C1 segment of cervical spinal cord (tissue), 14 donors: ENCODE data around the gene PCYT1A.
A peak's percentile ranks its signal among the peaks of the same experiment; 100 is the strongest.
"Not testable (repeated sequence)": the region's sequence is repeated elsewhere in the genome, so short reads cannot be mapped to it uniquely, and the experiment has no call there.

Source experiments
- DNase-seq, 14 donors: peaks; one replicate each; lab custom pipeline; 2025; lab: John Stamatoyannopoulos, UW

PCYT1A gene

GRCh38 chr3:196215493-196216020, 72.0 kb downstream of the PCYT1A start:
- DNase-seq = no peak

- DNase-seq = no peak
These were observed 72.6 kb downstream of the PCYT1A start for GRCh38 chr3:196214783-196215441.

DNA sequence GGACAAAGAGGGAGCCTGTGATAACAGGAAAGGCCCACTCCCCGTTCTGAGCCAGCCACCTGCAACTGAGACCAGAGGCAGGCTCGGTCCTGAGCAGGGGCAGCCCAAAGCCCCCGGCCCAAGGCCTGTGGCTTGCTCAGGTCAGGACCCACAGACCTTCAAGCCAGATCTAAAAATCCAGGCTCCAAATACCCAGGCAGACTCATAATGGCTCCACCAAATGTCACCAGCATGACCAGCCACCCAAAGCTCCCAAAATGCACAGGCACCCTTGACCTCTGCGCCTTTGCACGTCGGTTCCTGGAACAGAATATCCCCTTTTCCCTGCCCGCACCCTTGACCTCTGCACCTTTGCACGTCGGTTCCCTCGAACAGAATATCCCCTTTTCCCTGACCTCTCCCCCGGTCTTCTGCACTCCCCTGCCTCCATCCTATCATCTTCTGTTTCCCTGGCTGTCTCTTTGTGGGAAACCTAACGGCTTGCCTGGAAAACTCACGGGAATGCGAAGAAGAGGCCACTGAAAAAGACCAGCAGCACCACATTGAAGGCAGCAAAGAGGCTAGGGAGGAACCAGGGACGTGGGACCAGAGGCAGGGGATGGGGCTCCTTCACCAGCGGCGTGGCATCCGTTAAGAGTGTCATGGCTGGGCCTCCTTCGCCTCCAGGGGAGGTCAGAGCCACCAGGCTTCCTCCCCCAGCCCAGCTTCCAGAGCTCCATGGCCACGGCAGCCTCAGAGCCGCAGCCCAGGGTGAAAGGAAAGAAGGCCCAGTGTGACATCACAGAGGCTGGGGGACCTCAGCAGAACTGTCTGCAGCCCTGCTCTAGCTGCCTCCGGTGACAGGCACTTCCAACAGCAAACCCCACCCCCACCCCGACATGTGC, 76.6 kb downstream of the PCYT1A start, which contains the start of gene ZDHHC19:
Gene ZDHHC19, minus strand, starts transcription at position 728 of the 884 bp plus-strand sequence. Its CDS starts 85 bp downstream, at position 643.
- DNase-seq = no peak

DNA sequence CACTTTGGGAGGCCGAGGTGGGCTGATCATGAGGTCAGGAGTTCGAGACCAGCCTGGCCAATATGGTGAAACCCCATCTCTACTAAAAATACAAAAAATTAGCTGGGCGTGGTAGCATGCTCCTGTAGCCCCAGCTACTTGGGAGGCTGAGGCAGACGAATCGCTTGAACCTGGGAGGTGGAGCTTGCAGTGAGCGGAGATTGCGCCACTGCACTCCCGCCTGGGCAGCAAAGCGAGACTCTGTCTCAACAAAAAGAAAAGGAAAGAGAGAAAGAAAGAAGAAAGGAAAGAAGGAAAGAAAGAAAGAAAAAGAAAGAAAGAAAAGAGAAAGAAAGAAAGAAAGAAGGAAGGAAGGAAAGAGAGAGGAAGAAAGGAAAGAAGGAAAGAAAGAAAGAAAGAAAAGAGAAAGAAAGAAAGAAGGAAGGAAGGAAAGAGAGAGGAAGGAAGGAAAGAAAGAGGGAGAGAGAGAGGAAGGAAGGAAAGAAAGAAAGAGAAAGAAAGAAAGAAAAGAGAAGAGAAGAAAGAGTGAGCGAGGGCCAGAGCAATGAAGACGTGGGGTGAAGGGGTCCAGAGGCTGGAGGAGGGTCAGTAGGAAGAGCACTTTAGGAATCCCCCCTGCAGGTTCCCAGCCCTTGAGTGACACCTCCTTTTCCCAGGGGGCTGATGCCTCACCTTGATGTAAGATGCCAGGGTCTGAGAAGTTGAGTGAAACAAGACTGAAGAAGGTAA, 77.4 kb downstream of the PCYT1A start:
- DNase-seq = not testable (repeated sequence)

DNA sequence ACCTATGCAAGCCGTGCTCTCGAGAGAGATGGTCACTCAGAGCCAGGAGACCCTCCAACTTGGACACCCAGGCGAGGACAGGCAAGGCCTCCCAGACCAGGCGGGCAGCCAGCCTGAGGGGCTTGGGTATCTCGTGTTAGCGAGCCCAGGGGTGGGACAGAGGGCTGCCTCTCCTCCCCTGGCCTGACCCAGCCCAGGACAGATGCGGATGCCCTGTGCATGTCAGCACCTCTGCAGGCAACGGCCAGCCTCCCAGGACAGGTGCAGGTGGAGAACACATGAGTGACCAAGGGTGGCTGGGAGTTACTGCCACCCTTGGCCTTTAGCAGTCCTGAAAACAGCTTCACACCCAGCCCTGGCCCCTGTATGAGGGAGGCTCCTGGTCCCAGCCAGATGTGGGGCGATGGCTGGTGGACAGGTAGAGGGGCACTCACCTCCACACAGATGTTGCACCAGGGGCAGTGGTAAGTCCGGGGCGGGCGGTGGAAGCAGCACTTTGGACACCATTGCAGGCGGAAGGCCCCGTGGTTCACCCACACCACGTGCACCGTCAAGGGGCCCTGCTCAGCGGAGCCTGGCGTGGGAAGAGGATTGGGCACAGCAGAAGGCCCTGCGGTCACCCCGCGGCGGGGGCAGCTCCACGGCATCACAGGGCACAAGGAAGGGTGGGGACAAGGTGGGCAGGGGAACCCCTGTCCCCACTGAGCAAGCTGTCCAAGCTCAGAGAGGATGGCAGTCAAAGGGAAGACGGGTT, 78.4 kb downstream of the PCYT1A start:
- DNase-seq = no peak

DNA sequence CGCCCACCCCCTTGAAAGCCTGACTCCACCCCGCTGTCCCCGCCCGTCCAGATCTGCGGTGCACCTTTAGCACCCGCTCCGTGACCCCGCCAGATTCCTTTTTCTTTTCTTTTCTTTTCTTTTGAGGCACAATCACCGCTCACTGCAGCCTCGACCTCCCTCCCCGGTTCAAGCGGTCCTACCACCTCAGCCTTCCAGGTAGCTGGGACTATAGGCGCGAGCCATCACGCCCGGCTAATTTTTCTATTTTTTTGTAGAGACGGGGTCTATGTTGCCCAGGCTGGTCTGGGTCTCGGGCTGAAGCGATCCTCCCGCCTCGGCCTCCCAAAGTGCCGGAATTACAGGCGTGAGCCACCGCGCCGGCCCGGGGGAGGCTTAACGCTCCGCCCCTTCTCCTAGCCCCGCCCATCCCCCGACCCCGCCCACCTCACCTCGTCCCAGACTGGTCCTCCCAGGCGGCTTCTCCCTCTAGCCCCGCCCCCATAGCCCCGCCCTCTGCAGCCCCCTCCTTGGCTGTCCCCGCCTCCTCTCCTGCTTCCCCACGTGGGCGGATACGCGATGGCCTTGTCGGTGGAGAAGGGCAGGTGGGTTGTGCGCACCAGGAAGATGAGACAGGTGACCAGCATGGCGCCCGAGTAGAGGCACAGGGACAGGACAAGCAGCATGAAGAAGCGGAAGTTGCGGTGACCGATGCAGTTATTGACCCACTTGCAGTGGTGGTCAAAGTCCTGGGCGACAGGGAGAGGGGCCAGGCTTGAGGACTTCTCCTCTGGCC, 79.5 kb downstream of the PCYT1A start:
- no peak for DNase-seq

DNA sequence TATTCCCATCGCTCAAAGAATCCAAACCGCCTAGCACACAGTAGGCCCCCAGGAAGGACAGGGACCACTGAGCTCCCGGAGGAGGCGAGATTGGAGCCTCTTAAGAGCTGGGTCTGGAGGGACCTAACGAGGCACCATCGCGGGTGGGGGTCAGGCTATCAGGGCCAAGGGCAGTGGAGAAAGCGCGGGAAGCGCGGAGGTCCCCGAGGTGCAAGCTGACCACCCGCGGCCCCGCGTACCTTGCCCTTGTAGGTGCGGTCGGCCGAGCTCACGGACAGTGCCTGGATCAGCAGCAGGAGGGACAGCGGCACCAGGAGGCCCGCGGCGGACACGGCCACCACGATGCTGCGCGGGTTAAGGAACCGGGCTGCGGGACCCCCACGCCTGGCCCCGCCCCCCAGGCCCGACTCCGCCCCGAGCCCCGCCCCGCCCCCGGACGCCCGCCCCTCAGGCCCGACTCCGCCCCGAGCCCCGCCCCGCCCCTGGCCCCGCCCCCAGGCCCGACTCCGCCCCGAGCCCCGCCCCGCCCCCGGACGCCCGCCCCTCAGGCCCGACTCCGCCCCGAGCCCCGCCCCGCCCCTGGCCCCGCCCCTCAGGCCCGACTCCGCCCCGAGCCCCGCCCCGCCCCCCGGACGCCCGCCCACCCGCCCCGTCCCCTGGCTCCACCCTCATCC, 80.2 kb downstream of the PCYT1A start:
- DNase-seq = no peak

- not testable (repeated sequence) for DNase-seq
These were observed 81.9 kb downstream of the PCYT1A start for GRCh38 chr3:196205442-196206205.

DNA sequence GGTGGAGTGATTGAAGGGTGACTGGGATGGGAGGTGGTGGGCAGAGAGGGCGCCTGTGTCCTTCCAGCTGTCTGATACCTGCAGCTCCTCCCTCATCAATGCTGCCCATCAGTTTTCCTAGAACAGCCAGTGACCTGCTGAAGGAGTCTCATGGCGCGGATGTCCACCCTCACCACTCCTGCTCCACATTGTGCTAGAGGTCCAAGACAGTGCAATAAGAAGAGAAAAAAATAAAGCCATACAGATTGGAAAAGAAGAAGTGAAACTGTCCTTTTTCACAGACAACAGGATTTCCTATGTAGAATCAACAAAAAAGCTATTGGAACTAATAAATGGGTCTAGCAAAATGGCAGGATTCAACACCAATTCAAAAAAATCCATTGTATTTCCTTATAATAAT, 83.7 kb downstream of the PCYT1A start:
- no peak for DNase-seq

DNA sequence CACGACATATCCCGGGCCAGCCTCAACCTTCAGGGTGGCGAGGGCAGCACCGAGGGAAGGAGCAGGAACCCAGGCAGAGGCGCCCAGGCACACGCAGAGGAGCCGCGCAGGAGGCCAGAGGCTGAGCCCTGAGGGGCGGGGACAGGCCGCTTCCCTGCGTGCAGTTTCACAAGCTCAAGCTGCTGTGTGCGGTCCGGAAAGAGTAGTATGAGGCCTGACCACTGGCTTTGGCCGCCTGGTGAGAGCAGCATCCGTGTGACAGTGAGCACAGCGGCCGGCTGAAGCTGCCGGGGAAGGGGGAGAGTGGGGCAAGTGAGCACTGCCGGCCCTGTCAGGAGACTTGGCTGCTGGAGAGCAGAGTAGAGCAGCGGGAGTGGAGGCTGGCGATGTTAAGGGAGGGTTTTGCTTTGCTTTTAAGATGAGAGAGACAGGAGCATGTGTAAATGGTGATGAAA, 85.0 kb downstream of the PCYT1A start:
- DNase-seq = peak in 8 of 14 donors; percentile 11 to 58 (median 28)

- DNase-seq = no peak
These were observed 88.5 kb downstream of the PCYT1A start for GRCh38 chr3:196198771-196199753.

DNA sequence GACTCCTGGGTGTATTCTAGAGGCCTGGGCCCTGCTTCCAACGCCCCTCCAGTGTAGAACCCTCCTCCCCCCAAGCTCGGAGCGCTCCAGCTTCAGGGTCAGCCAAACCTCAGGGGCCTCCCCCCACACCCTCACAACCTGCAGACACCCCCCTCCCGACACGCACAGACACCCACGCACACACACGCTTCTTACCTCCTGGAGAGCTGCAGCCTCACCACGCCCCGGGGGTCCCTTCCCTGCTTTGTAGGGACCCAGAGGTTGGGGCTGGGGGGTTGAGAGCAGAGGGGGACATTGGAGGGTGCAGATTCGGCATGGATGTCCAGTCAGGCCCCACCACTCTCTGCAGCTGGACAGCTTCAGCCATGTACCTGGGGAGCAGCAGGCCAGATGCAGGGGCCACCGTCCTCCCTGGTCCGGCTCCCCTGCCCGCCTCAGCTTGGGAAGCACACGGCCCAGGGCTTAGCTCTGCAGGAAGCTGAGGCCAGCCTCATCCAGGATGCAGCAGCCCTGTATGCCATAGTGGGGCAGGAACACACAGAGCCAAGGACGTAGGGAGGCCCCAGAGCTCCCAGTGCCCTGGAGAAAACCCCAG, 89.3 kb downstream of the PCYT1A start:
- no peak for DNase-seq

GRCh38 chr3:196197524-196197923, 90.0 kb downstream of the PCYT1A start:
- no peak for DNase-seq

DNA sequence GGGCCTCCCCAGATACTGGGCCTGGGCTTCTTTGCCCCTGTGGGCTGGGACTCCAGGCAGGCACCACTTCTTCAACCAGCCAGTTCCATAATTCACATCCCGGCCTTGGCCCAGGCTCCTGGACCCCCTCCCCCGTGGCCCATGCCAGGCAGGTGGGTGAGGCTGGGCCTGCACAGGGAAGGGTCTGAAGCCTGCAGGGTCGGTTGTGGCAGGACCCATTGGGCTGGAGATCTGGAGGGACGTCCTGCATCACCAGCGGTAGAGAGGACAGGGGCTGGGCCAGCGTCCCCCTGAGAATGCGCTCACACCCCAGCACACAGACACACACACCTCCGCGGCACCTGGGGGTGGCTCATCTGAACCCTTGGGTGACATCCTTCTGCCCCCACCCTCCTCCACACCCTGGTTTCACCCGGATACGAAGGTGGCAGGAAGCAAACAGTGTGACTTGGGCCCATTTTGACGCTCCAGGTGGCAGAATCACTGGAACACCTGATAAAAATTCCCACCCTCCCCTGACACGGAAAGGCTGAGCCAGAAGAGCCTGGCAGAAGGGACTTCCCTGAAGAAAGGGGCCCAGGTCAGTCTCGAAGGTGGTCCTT, 91.8 kb downstream of the PCYT1A start:
- DNase-seq = peak in 1 of 14 donors; percentile 18

DNA sequence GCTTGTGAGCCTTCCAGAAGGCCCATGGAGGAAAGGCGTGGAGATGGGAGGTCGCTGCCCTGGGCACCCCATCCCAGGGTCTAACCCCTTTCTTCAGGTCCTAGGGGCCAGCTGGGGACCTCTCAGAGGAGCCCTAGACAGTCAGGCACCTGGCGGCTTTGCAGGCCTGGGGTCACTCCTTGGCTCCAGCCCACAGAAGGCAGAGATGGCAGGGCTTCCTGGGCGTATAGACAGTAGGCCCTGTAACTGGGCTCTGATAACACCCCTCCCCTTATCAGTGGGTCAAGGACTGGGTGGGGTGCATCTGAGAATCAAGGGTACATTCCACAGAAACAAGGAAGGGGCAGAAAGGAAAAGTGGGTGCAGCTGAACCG, 93.0 kb downstream of the PCYT1A start:
- no peak for DNase-seq

DNA sequence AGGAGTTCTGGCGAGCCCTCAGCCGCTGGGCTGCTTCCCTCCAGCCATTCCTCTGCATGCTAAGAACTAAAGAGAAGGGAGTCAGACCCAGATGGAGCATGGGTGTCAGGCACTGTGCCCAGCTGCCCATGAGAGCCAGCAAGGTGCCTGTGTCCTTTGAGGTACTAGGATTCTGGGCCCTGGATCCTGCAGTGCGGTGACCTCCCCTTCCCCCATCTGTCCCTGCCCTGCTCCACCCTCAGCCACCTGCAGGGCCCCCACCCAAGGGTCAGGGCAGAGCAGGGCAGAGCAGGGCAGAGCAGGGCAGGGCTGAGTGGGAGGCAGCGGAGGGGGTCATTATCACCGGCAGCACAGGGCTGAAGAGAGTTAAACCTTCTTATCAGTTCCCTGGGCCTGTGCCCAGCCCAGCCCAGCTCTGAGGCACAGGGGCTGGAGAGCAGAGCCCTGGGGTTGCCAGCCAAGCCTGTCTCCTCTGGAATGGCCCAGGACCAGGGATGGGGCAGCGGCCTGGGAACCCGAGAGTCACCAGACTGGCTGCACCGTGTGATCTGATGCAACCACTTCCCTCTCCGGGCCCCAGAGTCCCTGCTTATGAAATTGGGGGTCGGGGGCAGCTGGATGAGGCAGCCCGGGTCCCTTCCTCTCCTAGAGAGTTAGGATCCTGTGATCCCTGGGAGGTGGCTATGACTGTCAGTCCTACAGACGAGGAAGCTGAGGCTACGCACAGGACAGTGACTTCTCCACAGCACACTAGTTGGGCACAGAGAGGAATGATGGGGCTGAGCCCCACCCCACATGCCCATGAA, 93.6 kb downstream of the PCYT1A start:
- DNase-seq = peak in 2 of 14 donors; percentile 20 to 31
